ENCODE results near the gene ANTXRL. TPM values are rescaled to one million over a fixed set of nuclear protein-coding genes. Genes with fewer than 3 reads are reported as not detected.

Gene ANTXRL
- total RNA-seq, 2 donors from 2014 or later, result not detected

DNA sequence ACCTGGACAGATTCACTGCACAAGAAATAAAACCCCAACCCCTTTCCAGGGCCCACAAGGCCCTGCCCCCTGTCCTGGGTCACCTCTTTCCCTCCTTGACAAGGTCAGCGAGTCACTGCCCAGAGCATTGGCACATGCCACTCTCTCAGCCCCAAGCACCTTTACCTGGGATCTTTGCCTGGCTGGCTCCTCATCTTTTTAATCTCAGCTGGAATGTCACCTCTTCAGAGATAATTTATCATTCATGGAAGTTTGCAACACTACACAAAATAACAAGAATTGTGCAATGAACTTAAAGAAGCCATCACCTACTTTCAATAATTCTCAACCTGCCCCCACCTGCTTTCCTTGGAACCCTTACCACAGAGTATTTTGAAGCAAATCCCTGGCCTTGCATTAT is 19.2 kb downstream of the ANTXRL start:
- Histone ChIP-seq H3K27me3 (no peaks in the 10 kb centered on the region), H3K4me3 (no peak overlapping the region), H3K4me1 (no peaks in the 10 kb centered on the region), H3K27ac (no peak overlapping the region), H3K36me3 (no peaks in the 10 kb centered on the region), H3K9me3 (no peaks in the 10 kb centered on the region), H3K9ac (ENCODE audit: low read depth in 2 of 2, low read length in 2 of 2) (no peak overlapping the region)
- no peak for DNase-seq
- TF ChIP-seq, protein P1, sequence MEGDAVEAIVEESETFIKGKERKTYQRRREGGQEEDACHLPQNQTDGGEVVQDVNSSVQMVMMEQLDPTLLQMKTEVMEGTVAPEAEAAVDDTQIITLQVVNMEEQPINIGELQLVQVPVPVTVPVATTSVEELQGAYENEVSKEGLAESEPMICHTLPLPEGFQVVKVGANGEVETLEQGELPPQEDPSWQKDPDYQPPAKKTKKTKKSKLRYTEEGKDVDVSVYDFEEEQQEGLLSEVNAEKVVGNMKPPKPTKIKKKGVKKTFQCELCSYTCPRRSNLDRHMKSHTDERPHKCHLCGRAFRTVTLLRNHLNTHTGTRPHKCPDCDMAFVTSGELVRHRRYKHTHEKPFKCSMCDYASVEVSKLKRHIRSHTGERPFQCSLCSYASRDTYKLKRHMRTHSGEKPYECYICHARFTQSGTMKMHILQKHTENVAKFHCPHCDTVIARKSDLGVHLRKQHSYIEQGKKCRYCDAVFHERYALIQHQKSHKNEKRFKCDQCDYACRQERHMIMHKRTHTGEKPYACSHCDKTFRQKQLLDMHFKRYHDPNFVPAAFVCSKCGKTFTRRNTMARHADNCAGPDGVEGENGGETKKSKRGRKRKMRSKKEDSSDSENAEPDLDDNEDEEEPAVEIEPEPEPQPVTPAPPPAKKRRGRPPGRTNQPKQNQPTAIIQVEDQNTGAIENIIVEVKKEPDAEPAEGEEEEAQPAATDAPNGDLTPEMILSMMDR (IDR thresholded peaks at IDR 0.05), result no peak
- intact Hi-C loops (cut with DNase I), result no loop called here

DNA sequence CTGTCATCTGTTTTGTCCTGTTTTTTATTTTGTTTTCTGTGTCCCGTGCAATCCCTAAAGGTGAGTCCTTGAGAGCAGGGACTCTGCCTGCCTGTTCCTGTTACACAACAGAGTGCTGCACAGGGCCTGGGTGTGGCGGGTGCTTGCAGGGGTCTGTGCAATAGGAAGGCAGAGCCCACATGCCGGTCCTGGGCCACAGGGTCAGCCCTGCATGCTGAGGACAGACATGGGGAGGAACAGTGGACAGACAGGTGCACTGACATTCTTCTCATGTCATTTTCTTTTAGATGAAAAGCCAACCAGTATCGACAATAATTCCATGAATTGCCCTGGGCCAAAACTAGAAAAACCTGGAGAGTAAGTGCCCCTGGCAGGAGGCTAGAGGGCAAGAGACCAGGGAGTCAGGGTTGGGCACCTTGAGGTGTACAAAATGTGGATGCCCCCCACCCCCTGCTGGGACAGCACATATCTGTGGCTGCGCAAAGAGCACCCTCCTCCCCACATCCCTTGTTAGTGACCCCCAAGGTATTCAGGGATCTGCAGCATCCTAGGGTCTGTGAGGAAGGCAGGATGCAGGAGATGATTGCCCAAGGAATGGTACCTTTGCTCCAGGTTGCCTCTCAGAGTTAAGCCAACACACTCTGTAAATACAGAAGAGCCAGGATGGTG is 19.9 kb downstream of the ANTXRL start:
- no peak overlapping the region for H3K9ac ChIP-seq (ENCODE audit: low read depth in 2 of 2, low read length in 2 of 2)
- no peak for DNase-seq
- H3K9me3 ChIP-seq, result no peaks in the 10 kb centered on the region
- H3K27ac ChIP-seq, result no peak overlapping the region
- H3K4me3 ChIP-seq, result no peak overlapping the region
- TF ChIP-seq, protein P1 (IDR thresholded peaks at IDR 0.05), result no peak
- no peaks in the 10 kb centered on the region for H3K4me1 ChIP-seq
- intact Hi-C loops (cut with DNase I), result no loop called here
- H3K36me3 ChIP-seq, result no peaks in the 10 kb centered on the region
- no peaks in the 10 kb centered on the region for H3K27me3 ChIP-seq

DNA sequence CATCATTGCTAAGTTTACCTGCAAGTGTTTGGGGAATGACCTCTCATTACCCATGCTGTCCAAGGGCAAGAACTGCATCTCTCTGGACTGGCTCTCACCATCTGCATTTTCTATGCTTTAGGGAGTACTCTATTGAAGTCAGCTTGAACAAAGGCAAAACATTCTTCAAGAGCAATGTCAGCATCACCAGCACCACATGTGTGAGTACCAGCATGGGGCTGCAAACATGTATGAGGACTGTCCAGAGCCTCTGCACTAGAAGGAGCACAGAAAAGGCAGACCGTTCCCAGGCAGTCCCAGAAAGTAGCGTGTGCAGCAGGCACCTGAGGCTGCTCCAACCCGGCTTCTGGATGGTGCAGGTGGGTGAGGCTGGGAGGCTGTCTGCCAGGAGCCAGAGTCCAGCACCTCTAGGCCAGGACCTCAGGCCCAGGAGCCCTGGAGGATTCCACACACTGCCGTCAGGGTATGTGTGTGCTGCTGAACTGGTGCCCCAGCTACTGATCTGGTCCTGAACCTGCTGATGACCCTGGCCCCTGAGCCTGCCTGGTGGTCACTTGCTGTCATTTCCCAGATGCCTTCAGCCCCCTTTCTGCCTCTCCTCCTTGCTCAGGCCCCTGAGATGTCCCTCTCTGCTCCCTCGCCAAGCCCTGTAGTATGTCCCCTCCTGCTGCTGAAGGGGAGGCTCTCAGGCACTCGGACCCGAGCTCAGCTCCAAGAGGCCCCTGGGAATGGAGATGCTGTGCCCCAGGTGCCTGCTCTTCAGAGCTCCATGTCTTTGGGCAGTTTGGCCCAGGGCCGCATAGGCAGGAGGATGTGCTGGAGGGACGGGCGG is 20.7 kb downstream of the ANTXRL start:
- H3K9me3 ChIP-seq, result no peaks in the 10 kb centered on the region
- no peaks in the 10 kb centered on the region for H3K4me1 ChIP-seq
- no peak for DNase-seq
- no peak overlapping the region for H3K9ac ChIP-seq (ENCODE audit: low read depth in 2 of 2, low read length in 2 of 2)
- intact Hi-C loops (cut with DNase I), result no loop called here
- TF ChIP-seq, protein P1 (IDR thresholded peaks at IDR 0.05), result no peak
- H3K27me3 ChIP-seq, result no peaks in the 10 kb centered on the region
- no peak overlapping the region for H3K4me3 ChIP-seq
- H3K27ac ChIP-seq, result no peak overlapping the region
- no peaks in the 10 kb centered on the region for H3K36me3 ChIP-seq

DNA sequence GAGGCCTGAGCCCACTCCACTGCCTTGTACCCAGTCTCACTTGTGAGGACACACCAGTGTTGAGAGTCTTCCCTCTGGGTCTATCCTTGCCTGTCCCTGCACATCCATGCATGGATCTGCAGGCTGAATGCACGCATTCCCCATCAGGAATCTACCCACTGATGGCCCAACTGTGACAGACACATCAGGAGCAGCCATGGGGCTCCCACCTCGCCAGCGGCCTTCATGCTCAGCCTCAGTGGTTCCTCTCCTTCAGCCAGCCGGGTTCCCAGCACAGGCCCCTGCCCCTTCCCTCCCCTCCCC is 21.3 kb downstream of the ANTXRL start:
- H3K27ac ChIP-seq, result no peak overlapping the region
- TF ChIP-seq, protein P1 (IDR thresholded peaks at IDR 0.05), result no peak
- H3K4me1 ChIP-seq, result no peaks in the 10 kb centered on the region
- no peak overlapping the region for H3K9ac ChIP-seq (ENCODE audit: low read depth in 2 of 2, low read length in 2 of 2)
- H3K4me3 ChIP-seq, result no peak overlapping the region
- no peak for DNase-seq
- H3K36me3 ChIP-seq, result no peaks in the 10 kb centered on the region
- intact Hi-C loops (cut with DNase I), result no loop called here
- H3K27me3 ChIP-seq, result no peaks in the 10 kb centered on the region
- H3K9me3 ChIP-seq, result no peaks in the 10 kb centered on the region

DNA sequence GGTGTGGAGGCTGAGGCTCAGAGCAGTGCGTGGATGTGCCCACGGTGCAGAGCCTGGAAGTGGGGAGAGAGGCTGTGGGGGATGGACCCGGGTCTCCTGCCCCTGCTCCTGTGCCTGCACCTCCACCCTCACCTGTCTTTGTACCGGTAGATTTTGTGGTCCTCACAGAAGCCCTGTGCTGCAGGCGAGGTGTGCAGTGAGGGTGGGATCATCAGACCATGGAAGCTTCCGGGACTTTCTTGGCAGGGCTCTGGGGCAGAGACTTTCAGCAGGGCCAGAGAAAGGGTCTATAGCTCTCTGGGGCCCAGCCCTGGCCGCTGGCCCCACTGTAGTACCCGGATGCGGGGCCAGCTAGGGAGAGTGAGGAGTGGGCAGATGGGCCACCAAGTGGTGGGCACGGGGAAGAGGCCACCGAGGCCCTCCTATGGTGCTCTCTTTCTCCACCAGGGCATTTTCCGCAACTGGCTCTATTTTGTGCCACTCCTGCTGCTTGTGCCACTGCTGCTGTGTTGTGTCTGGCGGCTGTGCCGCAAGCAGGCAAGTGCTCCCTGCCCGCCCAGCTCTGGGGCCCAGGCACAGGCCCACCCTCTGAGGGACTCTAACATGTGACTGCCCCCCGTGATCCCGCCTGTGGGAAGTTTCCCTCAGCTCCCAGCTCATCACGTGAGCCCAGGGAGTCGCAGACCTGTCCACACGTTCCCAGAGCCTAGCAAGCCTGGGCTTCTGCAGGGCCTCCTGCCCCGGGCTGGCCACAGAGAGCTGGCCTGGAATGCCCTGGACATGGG is 22.1 kb downstream of the ANTXRL start:
- intact Hi-C loops (cut with DNase I), result no loop called here
- no peak overlapping the region for H3K4me3 ChIP-seq
- H3K4me1 ChIP-seq, result no peaks in the 10 kb centered on the region
- no peak overlapping the region for H3K27ac ChIP-seq
- H3K27me3 ChIP-seq, result no peaks in the 10 kb centered on the region
- H3K9me3 ChIP-seq, result no peaks in the 10 kb centered on the region
- no peak for DNase-seq
- H3K36me3 ChIP-seq, result no peaks in the 10 kb centered on the region
- TF ChIP-seq, protein P1 (IDR thresholded peaks at IDR 0.05), result no peak
- H3K9ac ChIP-seq (ENCODE audit: low read depth in 2 of 2, low read length in 2 of 2), result no peak overlapping the region
